OCI-LY7 (cell line): ENCODE data around the gene ENDOV.

ENCODE experiments used
- EZH2phosphoT487 ChIP-seq: fragments of 200-600 bp; sonication (generic); IDR thresholded peaks from 2 replicates; pipeline ENCODE4 v1.6.1; 2018; ENCODE audit warnings: low read depth, borderline replicate concordance, mild to moderate bottlenecking, mixed run types, antibody characterized with exemption, low read length, moderate library complexity, mixed read lengths
- TF ChIP-seq, protein P1 (sequence below): fragments of 200-600 bp; sonication (generic); conservative IDR thresholded peaks from 2 replicates; pipeline ENCODE4 v1.5.1; 2014; ENCODE audit warnings: mild to moderate bottlenecking, antibody characterized with exemption, low read length, moderate library complexity, mixed read lengths

DNA sequence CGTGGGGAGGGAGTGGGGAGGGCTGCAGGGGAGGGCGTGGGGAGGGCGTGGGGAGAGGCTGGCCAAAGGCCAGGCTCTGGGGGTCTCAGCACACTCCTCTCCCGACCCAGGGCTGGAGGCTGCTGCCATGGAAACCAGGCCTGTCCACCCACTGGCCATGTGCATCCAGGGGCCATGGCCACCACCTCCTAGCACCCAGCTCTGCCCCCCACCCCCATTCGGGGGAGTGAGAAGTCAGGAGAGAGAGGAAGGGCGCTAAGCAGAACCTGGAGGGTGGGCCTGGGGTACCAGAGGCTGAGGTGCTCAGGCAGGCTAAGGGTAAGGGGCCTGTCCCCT lies 29.6 kb downstream of the ENDOV start:
- TF ChIP-seq, protein P1, sequence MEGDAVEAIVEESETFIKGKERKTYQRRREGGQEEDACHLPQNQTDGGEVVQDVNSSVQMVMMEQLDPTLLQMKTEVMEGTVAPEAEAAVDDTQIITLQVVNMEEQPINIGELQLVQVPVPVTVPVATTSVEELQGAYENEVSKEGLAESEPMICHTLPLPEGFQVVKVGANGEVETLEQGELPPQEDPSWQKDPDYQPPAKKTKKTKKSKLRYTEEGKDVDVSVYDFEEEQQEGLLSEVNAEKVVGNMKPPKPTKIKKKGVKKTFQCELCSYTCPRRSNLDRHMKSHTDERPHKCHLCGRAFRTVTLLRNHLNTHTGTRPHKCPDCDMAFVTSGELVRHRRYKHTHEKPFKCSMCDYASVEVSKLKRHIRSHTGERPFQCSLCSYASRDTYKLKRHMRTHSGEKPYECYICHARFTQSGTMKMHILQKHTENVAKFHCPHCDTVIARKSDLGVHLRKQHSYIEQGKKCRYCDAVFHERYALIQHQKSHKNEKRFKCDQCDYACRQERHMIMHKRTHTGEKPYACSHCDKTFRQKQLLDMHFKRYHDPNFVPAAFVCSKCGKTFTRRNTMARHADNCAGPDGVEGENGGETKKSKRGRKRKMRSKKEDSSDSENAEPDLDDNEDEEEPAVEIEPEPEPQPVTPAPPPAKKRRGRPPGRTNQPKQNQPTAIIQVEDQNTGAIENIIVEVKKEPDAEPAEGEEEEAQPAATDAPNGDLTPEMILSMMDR: no peak
- TF ChIP-seq EZH2phosphoT487: no peak
